HG02798 (cell line): ENCODE results near the gene OR10A2.
"Not testable (repeated sequence)": the region's sequence is repeated elsewhere in the genome, so short reads cannot be mapped to it uniquely, and the experiment has no call there.

Experiments used
- ATAC-seq: cut with Tn5 transposase; IDR thresholded peaks from one replicate; pipeline ENCODE4 v1.9.1; 2021; ENCODE audit warnings: mild to moderate bottlenecking; ENCODE audit not compliant: unreplicated experiment, poor library complexity

OR10A2 gene

GRCh38 chr11:6882751-6883150 lies 19.9 kb downstream of the OR10A2 start:
- ATAC-seq, result no peak

GRCh38 chr11:6887711-6888110 lies 24.9 kb downstream of the OR10A2 start:
- not testable (repeated sequence) for ATAC-seq

GRCh38 chr11:6888830-6889229 lies 26.0 kb downstream of the OR10A2 start:
- ATAC-seq, result no peak

- no peak for ATAC-seq
Measured at GRCh38 chr11:6889835-6890234, 27.0 kb downstream of the OR10A2 start.

GRCh38 chr11:6892400-6892799 lies 29.5 kb downstream of the OR10A2 start, which contains the start of gene OR2D2:
OR2D2 (minus strand) TSS chr11:6892500; CDS start chr11:6892500, 0 bp downstream.
- ATAC-seq, result no peak

- ATAC-seq, result no peak
Measured at GRCh38 chr11:6894097-6894496, 31.2 kb downstream of the OR10A2 start.

- peak; percentile 88 for ATAC-seq
Measured at GRCh38 chr11:6895010-6895409, 32.2 kb downstream of the OR10A2 start.

GRCh38 chr11:6898911-6899310 lies 36.1 kb downstream of the OR10A2 start:
- ATAC-seq, result no peak

- ATAC-seq, result no peak
Measured at GRCh38 chr11:6900327-6900999, 37.6 kb downstream of the OR10A2 start.

- ATAC-seq, result not testable (repeated sequence)
Measured at GRCh38 chr11:6904804-6905203, 41.9 kb downstream of the OR10A2 start.

GRCh38 chr11:6911378-6911777 lies 48.5 kb downstream of the OR10A2 start:
- ATAC-seq, result no peak

- ATAC-seq, result no peak
Measured at GRCh38 chr11:6911948-6912347, 49.1 kb downstream of the OR10A2 start.

GRCh38 chr11:6919698-6920097 lies 56.8 kb downstream of the OR10A2 start:
- no peak for ATAC-seq

GRCh38 chr11:6920702-6921101 lies 57.8 kb downstream of the OR10A2 start, which contains the start of gene OR2D3:
OR2D3 (plus strand) TSS chr11:6921002; CDS start chr11:6921002, 0 bp downstream.
- no peak for ATAC-seq
